Thyroid gland (tissue), 4 donors: Measurements from ENCODE around the gene NXPH2. TPM values are rescaled to one million over a fixed set of nuclear protein-coding genes. Genes with fewer than 3 reads are reported as not detected.

Experiments
- DNase-seq, 2 donors: peaks; one replicate each; pipeline ENCODE4 v3.0.0-alpha.2; 2019
- H3K27ac ChIP-seq, 3 donors: fragments of 200-600 bp; sonication (generic); 1 replicate in 2 of 3; 2 replicates in 1 of 3; pipeline ENCODE4 v1.5.1; 2016 to 2019; ENCODE audit warnings: mild to moderate bottlenecking in 1 of 3, moderate library complexity in 1 of 3
- H3K27me3 ChIP-seq: fragments of 200-600 bp; sonication (generic); one replicate; pipeline ENCODE4 v1.5.1; 2019
- H3K36me3 ChIP-seq, 2 donors: fragments of 200-600 bp; sonication (generic); one replicate each; pipeline ENCODE4 v1.5.1; 2016 to 2019
- H3K4me1 ChIP-seq, 2 donors: fragments of 200-600 bp; sonication (generic); one replicate each; pipeline ENCODE4 v1.5.1; 2017 to 2019
- H3K4me3 ChIP-seq, 3 donors: fragments of 200-600 bp; sonication (generic); replicated peaks in 1 of 3; 1 replicate in 2 of 3; 2 replicates in 1 of 3; pipeline ENCODE4 v1.5.1; 2016; ENCODE audit warnings: mild to moderate bottlenecking in 1 of 3
- H3K9me3 ChIP-seq: fragments of 200-600 bp; sonication (generic); one replicate; pipeline ENCODE4 v1.5.1; 2017
- CTCF ChIP-seq, 6 experiments: fragments of 200-600 bp in 3 of 6; fragments of 450-650 bp in 3 of 6; sonication (generic) in 3 of 6; IDR thresholded peaks; one replicate each; pipeline ENCODE4 v1.5.1; 2016 to 2019; ENCODE audit warnings: antibody characterized with exemption in 6 of 6, mild to moderate bottlenecking in 2 of 6, inconsistent platforms in 1 of 6, moderate library complexity in 1 of 6
- POLR2A ChIP-seq, 2 donors: fragments of 450-650 bp; IDR thresholded peaks; one replicate each; pipeline ENCODE4 v1.6.1; 2017; ENCODE audit warnings: antibody characterized with exemption in 2 of 2, mild to moderate bottlenecking in 2 of 2, moderate library complexity in 1 of 2
- WGBS, 2 donors: methylation state at CpG; one replicate each; pipeline ENCODE4 v1.1.5; 2017; 5-methylcytosine and 5-hydroxymethylcytosine counted together
- intact Hi-C: fragments of 100-400 bp; cut with DNase I; formaldehyde crosslinking; loops from one replicate; pipeline ENCODE4 v1.15.1; 2023
- total RNA-seq, 4 donors: library from RNA; depleted of rRNA; stranded (reverse); fragments of >200 nt; gene quantifications; one replicate each; pipeline ENCODE4 v1.2.3, GENCODE V29; 2016

NXPH2 gene
- total RNA-seq, 4 donors from 2014 or later, result not detected

- peaks cover 6 to 7% of the 10 kb centered on the region in 2 donors for H3K4me1 ChIP-seq
- H3K36me3 ChIP-seq, result no peaks in the 10 kb centered on the region
- H3K27me3 ChIP-seq, result no peaks in the 10 kb centered on the region
- WGBS, 2 donors, result 69 to 79% methylated on average over 5 of the region's 5 CpGs
- H3K9me3 ChIP-seq, result no peaks in the 10 kb centered on the region
- no peak overlapping the region for H3K4me3 ChIP-seq
- no peak for DNase-seq
- intact Hi-C loops, result no loop called here
- no peak overlapping the region for H3K27ac ChIP-seq
- TF ChIP-seq POLR2A (IDR thresholded peaks at IDR 0.05) (no peak), CTCF (IDR thresholded peaks at IDR 0.05) (no peak)
These were observed 67.1 kb downstream of the NXPH2 start for GRCh38 chr2:138713069-138713496.

DNA sequence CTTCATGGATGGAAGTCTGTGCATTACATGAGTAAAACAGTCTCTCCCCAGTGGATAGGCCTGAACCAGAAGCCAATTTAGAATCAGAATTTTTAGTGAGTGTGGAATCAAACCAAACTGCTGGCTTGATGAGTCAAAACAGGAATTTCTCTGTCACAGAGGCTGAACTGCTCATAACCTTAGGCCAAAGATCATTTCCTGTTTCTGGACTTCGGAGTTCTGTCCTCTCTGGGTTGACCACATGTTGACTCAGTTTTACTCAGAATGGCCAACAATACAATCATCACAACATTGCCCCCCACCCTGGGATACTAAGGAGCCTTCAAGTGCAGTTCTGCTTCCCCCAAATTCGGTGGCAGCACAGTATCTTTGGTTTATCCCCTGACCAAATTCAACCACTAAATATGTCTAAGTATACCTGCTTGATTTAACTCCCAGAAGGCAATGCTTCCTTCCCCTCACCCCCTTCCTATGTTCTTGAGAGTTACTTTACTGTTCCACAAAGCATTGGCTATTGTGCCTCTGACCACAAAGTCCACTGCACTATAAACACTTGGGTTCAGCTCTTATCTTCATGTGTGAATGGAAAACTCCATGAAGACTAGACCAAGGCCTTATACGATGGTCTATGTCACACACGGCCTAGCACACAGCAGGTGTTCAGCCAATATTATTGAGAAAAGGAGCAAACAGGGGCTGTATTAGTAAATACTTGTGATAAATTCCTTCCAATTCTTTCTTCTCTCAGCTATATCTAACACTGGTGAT, 67.8 kb downstream of the NXPH2 start:
- Histone ChIP-seq H3K27me3 (no peaks in the 10 kb centered on the region), H3K36me3 (no peaks in the 10 kb centered on the region), H3K4me3 (no peak overlapping the region), H3K9me3 (no peaks in the 10 kb centered on the region), H3K27ac (no peak overlapping the region), H3K4me1 (peaks cover 6 to 7% of the 10 kb centered on the region in 2 donors)
- WGBS, 2 donors, result 83 to 87% methylated on average over 4 of the region's 4 CpGs
- TF ChIP-seq CTCF (IDR thresholded peaks at IDR 0.05) (no peak), POLR2A (IDR thresholded peaks at IDR 0.05) (no peak)
- DNase-seq, result no peak
- intact Hi-C loops, result no loop called here

- no peaks in the 10 kb centered on the region for H3K9me3 ChIP-seq
- DNase-seq, result no peak
- WGBS, 2 donors, result 89 to 92% methylated on average over 3 of the region's 3 CpGs
- no peak overlapping the region for H3K4me3 ChIP-seq
- no peak for TF ChIP-seq POLR2A (IDR thresholded peaks at IDR 0.05)
- no peak for TF ChIP-seq CTCF (IDR thresholded peaks at IDR 0.05)
- intact Hi-C loops, result no loop called here
- no peak overlapping the region for H3K27ac ChIP-seq
- H3K27me3 ChIP-seq, result no peaks in the 10 kb centered on the region
- no peaks in the 10 kb centered on the region for H3K36me3 ChIP-seq
- peaks cover 6 to 7% of the 10 kb centered on the region in 2 donors for H3K4me1 ChIP-seq
These were observed 68.4 kb downstream of the NXPH2 start for GRCh38 chr2:138711812-138712211.

DNA sequence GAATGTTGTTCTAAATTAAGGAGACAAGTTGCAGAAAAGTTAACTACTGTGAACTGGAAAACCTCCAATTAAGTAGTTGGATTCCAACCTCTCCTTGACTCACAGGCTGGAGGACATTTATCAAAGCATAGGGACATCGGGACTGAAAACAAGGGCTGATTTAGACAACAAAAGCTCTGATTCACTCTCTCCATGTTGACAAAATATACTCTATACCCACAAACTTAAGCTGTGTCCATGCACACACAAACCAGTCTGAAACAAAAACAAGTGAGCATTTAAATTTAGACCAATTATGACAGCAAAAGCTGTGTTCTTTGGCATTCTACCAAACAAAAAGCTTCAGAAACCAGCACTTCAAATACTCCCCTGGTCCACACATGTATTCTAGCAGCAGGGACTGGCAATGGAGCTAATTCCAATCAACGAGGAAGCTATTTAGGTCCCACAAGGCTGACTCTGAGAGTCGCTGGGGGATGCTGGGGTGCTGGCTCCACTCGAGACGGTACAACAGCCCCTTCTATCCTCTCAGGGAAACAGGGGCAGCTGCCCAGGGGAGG, 71.4 kb downstream of the NXPH2 start:
- no peak overlapping the region for H3K27ac ChIP-seq
- no peaks in the 10 kb centered on the region for H3K36me3 ChIP-seq
- no peaks in the 10 kb centered on the region for H3K27me3 ChIP-seq
- H3K9me3 ChIP-seq, result no peaks in the 10 kb centered on the region
- peaks cover 6 to 7% of the 10 kb centered on the region in 2 donors for H3K4me1 ChIP-seq
- no peak for TF ChIP-seq CTCF (IDR thresholded peaks at IDR 0.05)
- TF ChIP-seq POLR2A (IDR thresholded peaks at IDR 0.05), result no peak
- WGBS, 2 donors, result 7 to 14% methylated on average over 5 of the region's 5 CpGs
- DNase-seq, result no peak
- no peak overlapping the region for H3K4me3 ChIP-seq
- intact Hi-C loops, result no loop called here

DNA sequence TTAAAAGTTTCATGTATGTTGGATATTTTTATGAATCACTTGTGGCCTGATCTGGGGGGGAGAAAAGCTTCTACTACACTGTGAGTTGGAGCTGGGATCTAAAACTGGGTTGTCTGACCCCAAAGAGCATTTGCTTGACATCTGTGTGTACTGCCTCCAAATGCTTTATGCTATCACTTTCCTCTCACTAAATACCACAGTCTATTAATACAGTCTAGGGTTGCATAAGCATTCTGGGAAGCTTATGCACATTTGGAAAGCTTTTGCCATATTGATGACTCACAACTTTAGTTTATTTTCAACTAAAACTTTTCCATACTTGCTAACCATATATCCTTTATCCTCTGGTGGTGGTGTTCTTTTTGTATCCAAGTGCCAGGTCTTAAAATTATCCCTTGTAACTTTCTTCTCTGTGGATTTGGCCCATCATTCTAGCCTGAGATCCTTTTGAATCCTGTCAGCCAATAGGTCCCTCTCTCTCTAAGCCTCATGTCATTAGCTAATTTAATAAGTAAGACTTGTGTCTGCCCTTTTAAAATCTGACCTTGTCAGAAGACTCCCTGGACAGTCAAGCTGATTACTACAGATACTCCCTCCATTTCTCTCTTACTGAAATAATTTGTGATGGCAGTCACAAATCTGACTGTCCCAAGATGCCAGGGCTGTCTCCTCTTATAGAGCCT, 72.7 kb downstream of the NXPH2 start:
- Histone ChIP-seq H3K27me3 (no peaks in the 10 kb centered on the region), H3K36me3 (no peaks in the 10 kb centered on the region), H3K4me3 (no peak overlapping the region), H3K9me3 (no peaks in the 10 kb centered on the region), H3K4me1 (peaks cover 6 to 7% of the 10 kb centered on the region in 2 donors), H3K27ac (no peak overlapping the region)
- intact Hi-C loops, result no loop called here
- TF ChIP-seq CTCF (IDR thresholded peaks at IDR 0.05) (no peak), POLR2A (IDR thresholded peaks at IDR 0.05) (no peak)
- no peak for DNase-seq
